Aorta (tissue), 5 donors: ENCODE measurements around the gene MMAB. TPM values are rescaled to one million over a fixed set of nuclear protein-coding genes. Genes with fewer than 3 reads are reported as not detected.

ENCODE experiments used
- ATAC-seq: fragments of 200-7000 bp; cut with Tn5 transposase; one replicate; pipeline ENCODE4 v1.9.1; 2022; ENCODE audit warnings: moderate library complexity; ENCODE audit not compliant: low FRiP score
- DNase-seq, 2 donors: peaks; one replicate each; pipeline ENCODE4 v3.0.0-alpha.2; 2020
- H3K27ac ChIP-seq, 2 donors: one replicate each; pipeline ENCODE4 v1.5.1; 2013; ENCODE audit warnings: low read length in 2 of 2, mild to moderate bottlenecking in 2 of 2, moderate library complexity in 2 of 2, control low read depth in 1 of 2, inconsistent platforms in 1 of 2, low read depth in 1 of 2
- H3K27me3 ChIP-seq, 2 donors: one replicate each; pipeline ENCODE4 v1.6.1; 2013; ENCODE audit warnings: control low read depth in 1 of 2, low read length in 1 of 2, mild to moderate bottlenecking in 1 of 2, moderate library complexity in 1 of 2; ENCODE audit not compliant: insufficient read depth in 2 of 2, control insufficient read depth in 1 of 2
- H3K36me3 ChIP-seq, 2 donors: one replicate each; pipeline ENCODE4 v1.6.1; 2013; ENCODE audit warnings: control low read depth in 1 of 2, low read length in 1 of 2, mild to moderate bottlenecking in 1 of 2; ENCODE audit not compliant: insufficient read depth in 2 of 2, control insufficient read depth in 1 of 2
- H3K4me1 ChIP-seq, 2 donors: one replicate each; pipeline ENCODE4 v1.6.1; 2013; ENCODE audit warnings: low read length in 2 of 2, control low read depth in 1 of 2, mild to moderate bottlenecking in 1 of 2, moderate library complexity in 1 of 2; ENCODE audit not compliant: insufficient read depth in 2 of 2, control insufficient read depth in 1 of 2
- H3K4me3 ChIP-seq, 2 donors: one replicate each; pipeline ENCODE4 v1.5.1; 2013; ENCODE audit warnings: low read length in 2 of 2, control low read depth in 1 of 2, mild to moderate bottlenecking in 1 of 2
- H3K9me3 ChIP-seq: one replicate; pipeline ENCODE4 v1.6.1; 2013; ENCODE audit warnings: mild to moderate bottlenecking, low read length; ENCODE audit not compliant: control insufficient read depth
- WGBS, 2 donors: extraction: QIAGEN DNeasy Blood & Tissue Kit; methylation state at CpG; one replicate each; pipeline ENCODE4 v1.1.7; 2013; 5-methylcytosine and 5-hydroxymethylcytosine counted together
- intact Hi-C, 2 donors: fragments of 100-400 bp; cut with DNase I; formaldehyde crosslinking; loops; one replicate each; pipeline versions ENCODE4 v1.14.2 to v1.15.0; 2022
- polyA plus RNA-seq, 2 donors: library from polyadenylated mRNA; stranded (reverse); fragments of 200-250 nt; gene quantifications; one replicate each; pipeline ENCODE4 v1.2.3, GENCODE V29; 2013
- total RNA-seq, 2 donors: library from RNA; stranded (reverse); fragmentation: NEBNext Ultra II Directional; extraction: Animal tissue kit (Norgen Biotek cat#: 25700); gene quantifications; one replicate each; pipeline ENCODE4 v1.2.1, GENCODE V29; 2021
- donor health status: healthy with polysubstance abuse.
- donor health status: Bipolar disorder and iron deficiency.
- donor health status: DM: no; HTN: no; CAD: no.
- donor health status: DM: no; HTN: no; CAD: no.
- donor health status: DM: yes; HTN: yes; CAD: no.

Gene MMAB
- total and polyA plus RNA-seq, 4 donors, result 17.8 to 32.8 (median 28.7) TPM

GRCh38 chr12:109598428-109598854 is 25.1 kb upstream of the MMAB start:
- H3K36me3 ChIP-seq, result peaks cover 0 to 3% of the 10 kb centered on the region in 2 donors
- DNase-seq (no peak), ATAC-seq (no peak)
- WGBS, 2 donors, result 76 to 80% methylated on average over 10 to 11 of the region's 11 CpGs
- no peaks in the 10 kb centered on the region for H3K9me3 ChIP-seq
- no peaks in the 10 kb centered on the region for H3K27me3 ChIP-seq
- no peak overlapping the region for H3K27ac ChIP-seq
- no peaks in the 10 kb centered on the region for H3K4me1 ChIP-seq
- no peak overlapping the region for H3K4me3 ChIP-seq
- intact Hi-C loops, result loop anchor here (10.0 kb wide), 1 partner anchor 276 kb away; no protein-coding TSS in a partner anchor

DNA sequence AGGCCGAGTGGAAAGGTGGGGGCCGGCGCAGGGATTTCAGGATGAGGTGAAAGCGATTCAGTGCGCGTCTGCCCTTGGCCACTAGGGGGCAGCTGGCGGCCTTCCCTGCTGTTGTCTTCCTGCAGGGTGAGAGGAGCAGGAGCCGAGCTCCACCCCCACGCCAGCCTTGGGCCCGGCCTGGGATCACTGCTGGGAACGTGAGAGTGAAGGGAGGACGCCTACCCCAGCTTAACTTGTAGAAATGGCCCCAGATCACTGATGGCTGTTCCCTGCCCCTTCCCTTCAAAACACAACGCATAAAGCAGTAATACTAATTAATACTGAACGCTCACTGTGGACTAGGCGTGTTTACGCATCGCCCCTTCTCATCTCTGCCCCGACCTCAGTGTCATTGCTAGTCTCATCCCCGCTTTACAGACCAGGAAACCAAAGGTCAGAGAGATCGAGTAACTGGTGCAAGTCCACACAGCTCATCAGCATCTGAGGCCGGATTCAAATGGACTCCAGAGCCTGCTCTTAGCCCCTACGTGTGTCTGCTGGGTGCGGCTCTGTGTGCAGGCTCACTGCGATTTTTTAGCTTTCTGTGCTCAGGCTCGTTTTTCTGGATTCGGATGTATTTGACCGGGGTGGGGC is 24.6 kb upstream of the MMAB start:
- H3K4me1 ChIP-seq, result no peaks in the 10 kb centered on the region
- WGBS, 2 donors, result 41 to 43% methylated on average over 27 of the region's 27 CpGs

GRCh38 chr12:109597414-109597794 is 24.1 kb upstream of the MMAB start:
- ATAC-seq (no peak), DNase-seq (no peak)
- H3K4me3 ChIP-seq, result no peak overlapping the region
- no peaks in the 10 kb centered on the region for H3K9me3 ChIP-seq
- intact Hi-C loops, result loop anchor here (1.0 to 10.0 kb wide), 3 partner anchors 177 to 277 kb away; no protein-coding TSS in a partner anchor
- WGBS, 2 donors, result 40 to 41% methylated on average over 11 of the region's 11 CpGs
- no peaks in the 10 kb centered on the region for H3K27me3 ChIP-seq
- no peaks in the 10 kb centered on the region for H3K4me1 ChIP-seq
- no peak overlapping the region for H3K27ac ChIP-seq
- H3K36me3 ChIP-seq, result peaks cover 0 to 3% of the 10 kb centered on the region in 2 donors

More for the DNA sequence above, 24.6 kb upstream of the MMAB start:
- ATAC-seq (peak; percentile 90), DNase-seq (peak; percentile 90 to 95)
- Histone ChIP-seq H3K27me3 (no peaks in the 10 kb centered on the region), H3K36me3 (peaks cover 0 to 3% of the 10 kb centered on the region in 2 donors), H3K9me3 (no peaks in the 10 kb centered on the region), H3K27ac (no peak overlapping the region), H3K4me3 (no peak overlapping the region)
- intact Hi-C loops, result loop anchor here (1.0 to 10.0 kb wide), 3 partner anchors 177 to 277 kb away; no protein-coding TSS in a partner anchor

- no peak for DNase-seq
- H3K36me3 ChIP-seq, result peaks cover 0 to 4% of the 10 kb centered on the region in 2 donors
- intact Hi-C loops, result loop anchor here (1.0 to 10.0 kb wide), 3 partner anchors 178 to 278 kb away; no protein-coding TSS in a partner anchor
- H3K4me3 ChIP-seq, result no peak overlapping the region
- no peak overlapping the region for H3K27ac ChIP-seq
- 88 to 89% methylated on average over 24 of the region's 24 CpGs for WGBS, 2 donors
- ATAC-seq, result no peak
- H3K27me3 ChIP-seq, result no peaks in the 10 kb centered on the region
- no peaks in the 10 kb centered on the region for H3K9me3 ChIP-seq
- no peaks in the 10 kb centered on the region for H3K4me1 ChIP-seq
Measured at GRCh38 chr12:109596418-109597244, 23.3 kb upstream of the MMAB start.

GRCh38 chr12:109595321-109595902 is 22.1 kb upstream of the MMAB start:
- no peak overlapping the region for H3K4me3 ChIP-seq
- intact Hi-C loops, result loop anchor here (10.0 kb wide), 1 partner anchor 279 kb away; no protein-coding TSS in a partner anchor
- ATAC-seq (no peak), DNase-seq (no peak)
- WGBS, 2 donors, result 87 to 89% methylated on average over 10 of the region's 10 CpGs
- no peaks in the 10 kb centered on the region for H3K9me3 ChIP-seq
- no peak overlapping the region for H3K27ac ChIP-seq
- no peaks in the 10 kb centered on the region for H3K4me1 ChIP-seq
- peaks cover 0 to 4% of the 10 kb centered on the region in 2 donors for H3K36me3 ChIP-seq
- no peaks in the 10 kb centered on the region for H3K27me3 ChIP-seq

GRCh38 chr12:109594556-109595317 is 21.4 kb upstream of the MMAB start:
- intact Hi-C loops, result loop anchor here (10.0 kb wide), 1 partner anchor 280 kb away; no protein-coding TSS in a partner anchor
- H3K4me1 ChIP-seq, result no peaks in the 10 kb centered on the region
- WGBS, 2 donors, result 89 to 91% methylated on average over 15 of the region's 15 CpGs
- H3K27me3 ChIP-seq, result no peaks in the 10 kb centered on the region
- no peak overlapping the region for H3K27ac ChIP-seq
- DNase-seq (no peak), ATAC-seq (no peak)
- H3K4me3 ChIP-seq, result no peak overlapping the region
- H3K9me3 ChIP-seq, result no peaks in the 10 kb centered on the region
- H3K36me3 ChIP-seq, result peaks cover 0 to 4% of the 10 kb centered on the region in 2 donors

- ATAC-seq (no peak), DNase-seq (no peak)
- H3K27ac ChIP-seq, result no peak overlapping the region
- H3K36me3 ChIP-seq, result peaks cover 0 to 4% of the 10 kb centered on the region in 2 donors
- 76 to 80% methylated on average over 9 of the region's 9 CpGs for WGBS, 2 donors
- no peaks in the 10 kb centered on the region for H3K9me3 ChIP-seq
- intact Hi-C loops, result loop anchor here (10.0 kb wide), 1 partner anchor 282 kb away; no protein-coding TSS in a partner anchor
- H3K4me1 ChIP-seq, result no peaks in the 10 kb centered on the region
- no peaks in the 10 kb centered on the region for H3K27me3 ChIP-seq
- no peak overlapping the region for H3K4me3 ChIP-seq
Measured at GRCh38 chr12:109592905-109593272, 19.6 kb upstream of the MMAB start.
